Left ventricle myocardium superior (tissue), 1 donor: ENCODE results near the gene TSPYL1. TPM values are rescaled to one million over a fixed set of nuclear protein-coding genes. Genes with fewer than 3 reads are reported as not detected.

Experiments
- ATAC-seq: fragments of 200-7000 bp; cut with Tn5 transposase; one replicate; pipeline ENCODE4 v1.9.1; 2020; ENCODE audit warnings: mild to moderate bottlenecking, moderate library complexity
- DNase-seq: peaks from one replicate; pipeline ENCODE4 v3.0.0-alpha.2; 2020
- intact Hi-C: fragments of 100-400 bp; cut with micrococcal nuclease; formaldehyde crosslinking; loops from one replicate; pipeline ENCODE4 v1.11.0; 2022
- total RNA-seq: library from RNA; stranded (reverse); fragmentation: NEBNext Ultra II Directional; extraction: Animal tissue kit (Norgen Biotek cat#: 25700); gene quantifications from one replicate; pipeline ENCODE4 v1.2.1, GENCODE V29; 2021
- donor health status: DM: no; HTN: yes; CAD: no; lungs with severe emphysema.

TSPYL1 gene
- total RNA-seq, 1 donor from 2014 or later, result 96.8 TPM

DNA sequence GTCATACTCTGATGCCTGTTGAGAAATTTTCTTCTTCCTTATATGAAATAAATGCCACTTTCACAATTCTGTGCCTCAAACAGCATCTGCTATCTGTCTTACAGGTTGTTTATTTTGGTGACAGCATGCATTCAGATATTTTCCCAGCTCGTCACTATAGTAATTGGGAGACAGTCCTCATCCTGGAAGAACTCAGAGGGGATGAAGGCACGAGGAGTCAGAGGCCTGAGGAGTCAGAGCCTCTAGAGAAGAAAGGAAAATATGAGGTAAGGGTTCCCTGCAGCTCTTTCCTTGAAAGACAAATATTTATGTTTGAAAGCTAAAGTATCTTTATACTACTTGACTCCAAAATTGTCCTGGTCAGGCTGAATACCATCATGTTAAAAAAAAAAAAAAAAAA is 41.6 kb downstream of the TSPYL1 start:
- ATAC-seq (no peak), DNase-seq (no peak)
- intact Hi-C loops, result no loop called here

GRCh38 chr6:116234689-116235088 is 45.0 kb downstream of the TSPYL1 start:
- ATAC-seq (no peak), DNase-seq (no peak)
- intact Hi-C loops, result no loop called here

GRCh38 chr6:116229287-116229913 is 50.3 kb downstream of the TSPYL1 start:
- DNase-seq (peak; percentile 87), ATAC-seq (peak; percentile 95)
- intact Hi-C loops, result no loop called here

Other genes with a start within 250 kb of the TSPYL1 start
- 8.8 TPM for gene FRK, start 219.0 kb downstream of the TSPYL1 start, total RNA-seq
- gene NT5DC1, start 179.1 kb downstream of the TSPYL1 start, total RNA-seq, result 55.0 TPM
- not detected for gene COL10A1, start 153.8 kb downstream of the TSPYL1 start, total RNA-seq
- gene TSPYL4, start 25.9 kb downstream of the TSPYL1 start, total RNA-seq, result 29.4 TPM
- gene DSE, start 91.0 kb upstream of the TSPYL1 start, total RNA-seq, result 12.7 TPM
- gene CALHM6, start 181.4 kb upstream of the TSPYL1 start, total RNA-seq, result 1.2 TPM
- 2.4 TPM for gene CALHM5, start 231.7 kb upstream of the TSPYL1 start, total RNA-seq